ENCODE results near the gene CTSZ.

CTSZ gene

DNA sequence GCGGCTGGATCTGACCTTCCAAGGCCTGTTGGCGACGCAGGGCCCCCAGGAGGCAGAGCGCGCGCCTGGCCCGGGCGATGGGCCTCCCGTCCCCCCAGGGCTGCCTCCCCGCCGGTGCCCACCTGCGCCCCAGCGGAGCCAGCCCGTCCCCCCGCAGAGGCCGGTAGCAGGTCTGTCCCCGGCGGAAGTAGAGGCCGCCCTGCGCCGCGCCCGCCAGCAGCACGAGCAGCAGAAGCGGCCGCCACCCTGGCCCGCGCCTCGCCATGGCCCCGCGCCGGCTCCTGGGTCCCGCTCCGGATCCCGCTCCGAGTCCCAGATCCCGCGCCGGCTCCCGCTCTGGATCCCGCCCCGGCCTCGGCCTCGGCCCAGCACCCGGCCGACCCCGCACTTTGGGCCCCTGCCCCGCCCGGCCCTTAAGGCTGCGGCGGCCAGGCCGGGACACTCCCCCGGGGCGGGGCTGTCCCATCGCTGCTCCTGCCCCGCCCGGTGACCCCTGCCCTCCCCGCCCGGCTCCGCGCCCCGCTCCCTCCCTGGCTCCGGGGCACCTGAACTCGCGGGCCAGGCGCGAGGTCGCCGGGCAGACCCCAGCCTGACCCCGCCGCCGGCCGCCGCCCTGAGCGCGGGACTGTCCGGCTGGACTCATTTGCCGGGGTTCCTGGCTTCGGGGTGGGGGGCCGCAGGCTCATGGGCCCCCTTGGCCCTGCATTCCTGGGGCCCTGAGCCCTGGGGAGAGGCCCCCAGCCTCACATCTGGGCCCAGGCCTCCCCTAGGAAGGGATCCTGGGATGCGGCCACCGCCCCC is at the start of gene CTSZ:
Gene CTSZ, minus strand, starts transcription at position 391 of the 801 bp plus-strand sequence. Its CDS starts 126 bp downstream, at position 265.
- Histone ChIP-seq H3K4me3 (ENCODE audit: low read depth in 1 of 2, low read length in 1 of 2) (peak within 1 kb of the TSS; percentile 86 to 88), H3K36me3 (peaks cover 23% of the 10 kb centered on the region), H3K4me1 (ENCODE audit: control insufficient read depth in 1 of 2, insufficient read depth in 1 of 2, low read depth in 1 of 2, low read length in 1 of 2) (peaks cover 46 to 56% of the 10 kb centered on the region in 2 experiments), H3K27me3 (no peaks in the 10 kb centered on the region), H3K9me3 (no peaks in the 10 kb centered on the region), H3K27ac (peak within 1 kb of the TSS; percentile 97)
- TF ChIP-seq, protein P1, sequence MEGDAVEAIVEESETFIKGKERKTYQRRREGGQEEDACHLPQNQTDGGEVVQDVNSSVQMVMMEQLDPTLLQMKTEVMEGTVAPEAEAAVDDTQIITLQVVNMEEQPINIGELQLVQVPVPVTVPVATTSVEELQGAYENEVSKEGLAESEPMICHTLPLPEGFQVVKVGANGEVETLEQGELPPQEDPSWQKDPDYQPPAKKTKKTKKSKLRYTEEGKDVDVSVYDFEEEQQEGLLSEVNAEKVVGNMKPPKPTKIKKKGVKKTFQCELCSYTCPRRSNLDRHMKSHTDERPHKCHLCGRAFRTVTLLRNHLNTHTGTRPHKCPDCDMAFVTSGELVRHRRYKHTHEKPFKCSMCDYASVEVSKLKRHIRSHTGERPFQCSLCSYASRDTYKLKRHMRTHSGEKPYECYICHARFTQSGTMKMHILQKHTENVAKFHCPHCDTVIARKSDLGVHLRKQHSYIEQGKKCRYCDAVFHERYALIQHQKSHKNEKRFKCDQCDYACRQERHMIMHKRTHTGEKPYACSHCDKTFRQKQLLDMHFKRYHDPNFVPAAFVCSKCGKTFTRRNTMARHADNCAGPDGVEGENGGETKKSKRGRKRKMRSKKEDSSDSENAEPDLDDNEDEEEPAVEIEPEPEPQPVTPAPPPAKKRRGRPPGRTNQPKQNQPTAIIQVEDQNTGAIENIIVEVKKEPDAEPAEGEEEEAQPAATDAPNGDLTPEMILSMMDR (IDR thresholded peaks at IDR 0.05): no peak

DNA sequence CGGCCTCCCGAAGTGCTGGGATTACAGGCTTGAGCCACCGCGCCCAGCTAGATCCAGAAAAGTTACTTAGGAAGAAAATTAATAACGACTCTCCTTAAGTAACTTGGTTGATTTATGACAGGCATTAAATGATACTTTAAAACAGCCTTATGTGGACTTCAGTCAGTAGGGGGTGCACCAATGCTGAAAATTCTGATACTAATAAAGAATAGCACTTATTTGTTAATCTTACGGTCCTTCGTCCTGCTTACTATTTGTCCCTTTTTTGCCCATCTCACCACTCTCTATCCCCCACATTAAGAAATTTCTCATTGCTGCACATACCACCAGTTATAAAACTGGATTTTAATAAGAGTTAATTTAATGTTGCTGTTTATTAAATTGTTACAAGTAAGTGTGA is 48.2 kb upstream of the CTSZ start:
- no peaks in the 10 kb centered on the region for H3K36me3 ChIP-seq
- peaks cover 80% of the 10 kb centered on the region for H3K27me3 ChIP-seq
- H3K4me1 ChIP-seq (ENCODE audit: control insufficient read depth in 1 of 2, insufficient read depth in 1 of 2, low read depth in 1 of 2, low read length in 1 of 2): peaks cover 0 to 3% of the 10 kb centered on the region in 2 experiments
- H3K27ac ChIP-seq: no peak overlapping the region
- TF ChIP-seq, protein P1 (IDR thresholded peaks at IDR 0.05): no peak
- H3K4me3 ChIP-seq (ENCODE audit: low read depth in 1 of 2, low read length in 1 of 2): no peak overlapping the region
- no peaks in the 10 kb centered on the region for H3K9me3 ChIP-seq

DNA sequence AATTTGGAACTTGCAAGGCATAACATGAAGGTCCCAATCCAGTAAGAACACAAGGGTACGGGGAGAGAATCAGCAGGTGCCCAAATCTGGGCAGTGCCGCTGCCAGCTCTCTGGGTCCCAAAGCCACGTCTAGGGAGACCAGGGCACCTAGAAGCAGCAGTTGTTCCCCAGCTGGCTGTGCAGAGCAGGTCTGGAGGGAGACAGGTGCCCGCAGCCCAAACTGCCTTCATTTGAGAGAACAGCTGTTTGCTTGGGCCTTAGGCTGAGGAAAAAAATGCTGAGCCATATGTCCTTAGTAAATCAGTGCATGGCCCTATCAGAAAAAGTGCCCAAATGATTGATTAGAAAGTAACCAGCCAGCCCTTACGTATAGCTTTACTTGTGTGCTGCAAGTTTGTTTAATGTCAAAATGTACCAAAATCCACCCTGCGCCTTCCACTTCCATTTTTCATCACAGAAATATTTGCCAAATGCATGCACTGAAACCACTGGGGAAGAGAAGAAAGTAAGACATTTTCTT is 44.7 kb upstream of the CTSZ start:
- Histone ChIP-seq H3K4me3 (ENCODE audit: low read depth in 1 of 2, low read length in 1 of 2) (no peak overlapping the region), H3K9me3 (no peaks in the 10 kb centered on the region), H3K27me3 (peaks cover 63% of the 10 kb centered on the region), H3K36me3 (no peaks in the 10 kb centered on the region), H3K27ac (no peak overlapping the region), H3K4me1 (ENCODE audit: control insufficient read depth in 1 of 2, insufficient read depth in 1 of 2, low read depth in 1 of 2, low read length in 1 of 2) (peaks cover 0 to 3% of the 10 kb centered on the region in 2 experiments)
- TF ChIP-seq, protein P1 (IDR thresholded peaks at IDR 0.05): no peak

DNA sequence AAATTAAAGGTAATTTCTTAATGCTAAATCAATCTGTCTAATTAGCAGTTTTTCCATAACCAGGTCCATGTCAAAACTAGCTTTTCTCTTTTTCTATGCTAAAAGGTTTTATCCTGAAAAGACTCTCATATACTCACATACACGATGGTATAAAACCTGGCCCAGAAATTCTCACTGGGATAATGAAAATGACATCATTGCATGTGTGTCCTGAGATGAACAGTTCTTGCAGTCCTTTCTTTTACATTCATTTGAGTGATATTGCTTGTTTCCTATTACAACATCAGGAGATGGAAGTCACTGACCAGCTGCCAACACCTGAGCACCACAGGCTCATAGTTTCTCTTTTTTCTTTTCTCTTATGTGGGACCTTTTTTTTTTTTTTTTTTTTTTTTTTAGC is 43.4 kb upstream of the CTSZ start:
- Histone ChIP-seq H3K4me1 (ENCODE audit: control insufficient read depth in 1 of 2, insufficient read depth in 1 of 2, low read depth in 1 of 2, low read length in 1 of 2) (peaks cover 0 to 3% of the 10 kb centered on the region in 2 experiments), H3K9me3 (no peaks in the 10 kb centered on the region), H3K27me3 (peaks cover 53% of the 10 kb centered on the region), H3K36me3 (no peaks in the 10 kb centered on the region), H3K27ac (no peak overlapping the region), H3K4me3 (ENCODE audit: low read depth in 1 of 2, low read length in 1 of 2) (no peak overlapping the region)
- TF ChIP-seq, protein P1 (IDR thresholded peaks at IDR 0.05): no peak

DNA sequence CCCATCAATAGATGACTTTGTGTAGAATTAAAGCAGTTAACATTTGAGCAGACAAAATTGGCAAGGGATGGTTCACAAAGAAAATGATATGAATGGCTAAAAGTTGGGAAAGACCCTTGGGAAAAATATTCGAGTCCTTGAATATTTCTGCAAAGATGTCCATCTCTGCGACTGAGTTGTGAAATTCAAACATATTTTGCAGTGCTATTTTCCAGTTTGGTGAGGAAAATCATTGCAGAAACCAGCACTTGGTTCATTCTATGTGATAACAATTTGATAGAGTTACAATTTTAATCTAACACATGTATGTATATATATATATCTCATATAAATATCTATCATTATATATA is 41.6 kb upstream of the CTSZ start:
- Histone ChIP-seq H3K27ac (no peak overlapping the region), H3K4me3 (ENCODE audit: low read depth in 1 of 2, low read length in 1 of 2) (no peak overlapping the region)

More for the DNA sequence above, 41.6 kb upstream of the CTSZ start:
- Histone ChIP-seq H3K27me3 (peaks cover 40% of the 10 kb centered on the region), H3K4me1 (ENCODE audit: control insufficient read depth in 1 of 2, insufficient read depth in 1 of 2, low read depth in 1 of 2, low read length in 1 of 2) (peaks cover 3 to 7% of the 10 kb centered on the region in 2 experiments), H3K9me3 (no peaks in the 10 kb centered on the region), H3K36me3 (no peaks in the 10 kb centered on the region)
- TF ChIP-seq, protein P1 (IDR thresholded peaks at IDR 0.05): no peak

All from neutrophil (primary cell).